Endothelial cell of umbilical vein (primary cell): ENCODE results near the gene GIPC1. TPM values are rescaled to one million over a fixed set of nuclear protein-coding genes. Genes with fewer than 3 reads are reported as not detected.

ENCODE experiments used
- BruUV-seq: library from RNA; stranded (reverse); fragments of 400-500 nt; replicated peaks from 2 replicates; lab custom pipeline; 2021; lab: Mats Ljungman, UMichigan
- CTCF ChIA-PET: fragments of 300-600, 350-600 bp; sonication (Branson Sonifier 250); formaldehyde crosslinking; loops from one replicate; lab custom pipeline; 2021; ENCODE audit warnings: antibody characterized with exemption, inconsistent platforms; lab: Charles Lee
- POLR2A ChIA-PET: fragments of 300-600, 350-600 bp; sonication (Branson Sonifier 250); formaldehyde crosslinking; loops from one replicate; lab custom pipeline; 2021; ENCODE audit warnings: antibody characterized with exemption, inconsistent platforms; lab: Charles Lee
- DNase-seq: peaks from one replicate; pipeline ENCODE4 v3.0.0-alpha.2; 2011; ENCODE audit warnings: low read depth, low spot score
- FAIRE-seq: peaks from 2 replicates; lab custom pipeline; 2011; peaks lifted over from hg19 to GRCh38; lab: Jason Lieb, UNC
- H2AFZ ChIP-seq: 2 replicates; pipeline ENCODE4 v1.6.0; 2012; ENCODE audit warnings: low read depth, low read length, control low read depth, inconsistent platforms
- H3K27ac ChIP-seq: 2 replicates; pipeline ENCODE4 v1.5.1; 2011; ENCODE audit warnings: low read depth, mild to moderate bottlenecking, control low read depth, low read length, moderate library complexity; ENCODE audit not compliant: insufficient read depth
- H3K27me3 ChIP-seq, 2 experiments: 2 replicates each; pipeline versions ENCODE4 v1.6.0 to v1.6.1; 2011; ENCODE audit warnings: low read length in 2 of 2, mixed read lengths in 1 of 2; ENCODE audit not compliant: control insufficient read depth in 2 of 2, insufficient read depth in 2 of 2
- H3K36me3 ChIP-seq, 2 experiments: 2 replicates in 1 of 2; 3 replicates in 1 of 2; pipeline ENCODE4 v1.5.1; 2011; ENCODE audit warnings: low read length in 2 of 2, mild to moderate bottlenecking in 1 of 2, moderate library complexity in 1 of 2; ENCODE audit not compliant: control insufficient read depth in 2 of 2, insufficient read depth in 2 of 2; ENCODE audit errors: extremely low read depth in 1 of 2
- H3K4me1 ChIP-seq: 3 replicates; pipeline ENCODE4 v1.5.1; 2011; ENCODE audit warnings: mild to moderate bottlenecking, low read length; ENCODE audit not compliant: control insufficient read depth, insufficient read depth; ENCODE audit errors: extremely low read depth
- H3K4me2 ChIP-seq: 2 replicates; pipeline ENCODE4 v1.6.1; 2011; ENCODE audit warnings: low read length, control low read depth, mixed read lengths; ENCODE audit not compliant: insufficient read depth
- H3K4me3 ChIP-seq, 3 experiments: fragments of 200-600 bp in 1 of 3; sonication (generic), shearing (Covaris generic) in 1 of 3; replicated peaks in 1 of 3; 2 replicates each; pipeline ENCODE4 v1.5.1; 2011 to 2016; ENCODE audit warnings: control low read depth in 3 of 3, low read length in 3 of 3, mild to moderate bottlenecking in 2 of 3, inconsistent platforms in 1 of 3, low read depth in 1 of 3, moderate library complexity in 1 of 3; ENCODE audit not compliant: insufficient read depth in 1 of 3
- H3K79me2 ChIP-seq: 2 replicates; pipeline ENCODE4 v1.6.0; 2012; ENCODE audit warnings: low read length, inconsistent platforms; ENCODE audit not compliant: control insufficient read depth, insufficient read depth
- H3K9ac ChIP-seq: replicated peaks from 2 replicates; pipeline ENCODE3; 2011; ENCODE audit warnings: low read length, control low read depth; ENCODE audit not compliant: insufficient read depth; ENCODE audit errors: extremely low read depth
- H3K9me1 ChIP-seq: replicated peaks from 3 replicates; pipeline ENCODE4 v1.6.0; 2011; ENCODE audit warnings: mild to moderate bottlenecking, low read length; ENCODE audit not compliant: control insufficient read depth, insufficient read depth; ENCODE audit errors: extremely low read depth
- H3K9me3 ChIP-seq: replicated peaks from 2 replicates; pipeline ENCODE4 v1.5.1; 2012; ENCODE audit warnings: low read length, inconsistent platforms; ENCODE audit not compliant: control insufficient read depth, insufficient read depth
- H4K20me1 ChIP-seq: replicated peaks from 2 replicates; pipeline ENCODE3; 2011; ENCODE audit warnings: mild to moderate bottlenecking, low read length; ENCODE audit not compliant: control insufficient read depth, insufficient read depth; ENCODE audit errors: extremely low read depth
- CTCF ChIP-seq, 2 donors: IDR thresholded peaks; 1 replicate in 1 of 2; 2 replicates in 1 of 2; pipeline ENCODE4 v1.5.1; 2011; ENCODE audit warnings: low read length in 2 of 2, mild to moderate bottlenecking in 2 of 2, moderate library complexity in 2 of 2, control low read depth in 1 of 2, inconsistent platforms in 1 of 2, low read depth in 1 of 2; ENCODE audit not compliant: insufficient read depth in 1 of 2; ENCODE audit errors: extremely low read depth in 1 of 2
- EZH2 ChIP-seq: IDR thresholded peaks from 2 replicates; pipeline ENCODE4 v1.6.1; 2012; ENCODE audit warnings: borderline replicate concordance, low read depth, mild to moderate bottlenecking, moderate library complexity, low read length, inconsistent platforms; ENCODE audit not compliant: severe bottlenecking
- GATA2 ChIP-seq: IDR thresholded peaks from 2 replicates; pipeline ENCODE4 v1.7.0; 2011; ENCODE audit warnings: low read depth, mild to moderate bottlenecking, moderate library complexity, mixed read lengths, low read length; ENCODE audit not compliant: insufficient read length, insufficient read depth
- JUN ChIP-seq: IDR thresholded peaks from 2 replicates; pipeline ENCODE4 v1.6.1; 2011; ENCODE audit warnings: borderline replicate concordance, low read depth; ENCODE audit not compliant: insufficient read length, insufficient read depth
- MAX ChIP-seq: IDR thresholded peaks from 2 replicates; pipeline ENCODE4 v1.6.1; 2011; ENCODE audit not compliant: insufficient read depth, insufficient read length
- MYC ChIP-seq: IDR thresholded peaks from one replicate; pipeline ENCODE4 v1.6.1; 2011; ENCODE audit warnings: mild to moderate bottlenecking, low read depth, low read length
- POLR2A ChIP-seq: IDR thresholded peaks from 2 replicates; pipeline ENCODE4 v1.6.1; 2012; ENCODE audit warnings: low read depth, mild to moderate bottlenecking, control low read depth, low read length
- POLR2AphosphoS5 ChIP-seq: IDR thresholded peaks from 2 replicates; pipeline ENCODE4 v1.6.1; 2012; ENCODE audit warnings: low read depth, mild to moderate bottlenecking, control low read depth, low read length, moderate library complexity; ENCODE audit not compliant: insufficient read depth
- dilution Hi-C: fragments of 300-500 bp; cut with MboI; formaldehyde crosslinking; loops from one replicate; pipeline ENCODE4 v1.15.0; 2019; ENCODE audit warnings: low sequenced_read_pairs; ENCODE audit not compliant: extremely low pct_ligation_motif_present
- intact Hi-C: fragments of 100-400 bp; cut with micrococcal nuclease; formaldehyde crosslinking; loops from one replicate; pipeline ENCODE4 v1.10.0; 2022
- polyA plus RNA-seq, 4 experiments: library from polyadenylated mRNA; depleted of rRNA in 3 of 4; stranded (reverse) in 3 of 4; unstranded in 1 of 4; fragments of >200 nt; gene quantifications; 2 replicates each; pipeline versions ENCODE4 v1.2.1 to v1.2.3, GENCODE V29; 2011 to 2012; ENCODE audit warnings: missing spikeins in 1 of 4
- total RNA-seq: library from RNA; stranded (reverse); gene quantifications from 2 replicates; pipeline ENCODE4 v1.2.3, GENCODE V29; 2021

Gene GIPC1
- total and polyA plus RNA-seq, 2 donors (not counting 3 experiments of a cell fraction or from before 2014, with no cell fraction given) = 108 to 141 TPM

GRCh38 chr19:14473978-14474578, 21.8 kb downstream of the GIPC1 start:
- no peak overlapping the region for H2AFZ ChIP-seq
- no peaks in the 10 kb centered on the region for H4K20me1 ChIP-seq
- intact Hi-C loops (loop anchor here (5.0 kb wide), 1 partner anchor 327 kb away; no protein-coding TSS in a partner anchor), dilution Hi-C loops (no loop called here)
- no peak overlapping the region for H3K27ac ChIP-seq
- TF ChIP-seq MAX = no peak
- no peak for TF ChIP-seq JUN
- TF ChIP-seq EZH2 = no peak
- no peak for TF ChIP-seq POLR2A
- TF ChIP-seq POLR2AphosphoS5 = no peak
- no peak for TF ChIP-seq MYC
- no peak for TF ChIP-seq GATA2
- no peak for TF ChIP-seq CTCF (IDR thresholded peaks at IDR 0.05; ENCODE audit: extremely low read depth in 1 of 2, insufficient read depth in 1 of 2, low read depth in 1 of 2, low read length in 2 of 2)
- H3K27me3 ChIP-seq = no peaks in the 10 kb centered on the region
- no peaks in the 10 kb centered on the region for H3K9me3 ChIP-seq
- no peak overlapping the region for H3K4me2 ChIP-seq
- CTCF ChIA-PET = interaction anchor here (2.5 kb wide), 1 partner anchor 42 kb away, joined by 23 read pairs; no protein-coding TSS in a partner anchor
- no TSS peak for BruUV-seq
- H3K4me1 ChIP-seq = peaks cover 24% of the 10 kb centered on the region
- FAIRE-seq (no peak), DNase-seq (no peak)
- POLR2A ChIA-PET = no interaction called here
- H3K9ac ChIP-seq = no peak overlapping the region
- H3K4me3 ChIP-seq = no peak overlapping the region
- no peaks in the 10 kb centered on the region for H3K9me1 ChIP-seq
- no peaks in the 10 kb centered on the region for H3K79me2 ChIP-seq
- peaks cover 0 to 21% of the 10 kb centered on the region in 2 experiments for H3K36me3 ChIP-seq
